ENCODE results near the gene COL18A1. TPM values are rescaled to one million over a fixed set of nuclear protein-coding genes. Genes with fewer than 3 reads are reported as not detected.

Gene COL18A1
- polyA plus RNA-seq, 1 donor (not counting 4 experiments of a cell fraction or from before 2014, with no cell fraction given), result 13.0 TPM

DNA sequence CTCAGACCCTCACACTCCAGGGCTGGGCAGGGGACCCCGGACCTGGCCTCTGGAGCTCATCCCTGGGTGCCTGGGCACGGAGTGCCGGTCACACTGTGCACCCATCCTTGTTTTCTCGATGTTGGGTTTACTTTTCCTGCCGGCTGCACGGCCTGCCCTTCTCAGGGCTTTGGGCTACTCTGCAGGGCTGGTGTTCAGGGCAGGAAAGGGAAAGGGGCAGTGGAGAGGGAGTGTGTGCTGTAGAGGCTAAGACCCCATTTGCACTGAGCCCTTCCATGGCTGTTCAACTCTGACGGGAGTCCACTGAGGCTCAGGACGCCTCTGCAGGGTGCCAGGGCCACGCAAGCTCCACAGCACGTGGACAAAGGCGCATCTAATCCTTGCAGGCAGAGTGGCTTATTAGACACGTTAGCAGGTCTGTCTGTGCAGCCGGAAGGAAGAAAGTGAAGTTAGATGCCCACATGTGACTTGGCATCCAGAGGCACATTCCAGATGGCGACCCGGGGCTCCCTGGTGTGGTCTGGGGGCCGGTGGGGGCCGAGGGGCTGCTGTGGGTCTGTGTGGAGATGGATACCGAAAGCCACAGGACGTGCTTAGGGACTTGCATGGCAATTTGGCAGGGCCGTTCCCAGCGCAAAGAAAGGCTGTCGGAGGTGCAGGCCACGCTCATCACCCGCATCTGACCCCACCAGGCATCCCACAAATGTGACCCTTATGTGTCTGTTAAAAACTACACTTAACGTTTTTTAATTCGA lies 33.6 kb downstream of the COL18A1 start:
- no peaks in the 10 kb centered on the region for H3K9me3 ChIP-seq (ENCODE audit: control insufficient read depth, low read depth, low read length)
- H3K4me2 ChIP-seq (ENCODE audit: control insufficient read depth, extremely low read depth, insufficient read depth, low read depth, low read length), result peak overlapping the region; percentile 78
- TF ChIP-seq CTCF (optimal IDR thresholded peaks at IDR 0.05 in 1 of 3, IDR thresholded peaks at IDR 0.05 in 1 of 3, conservative IDR thresholded peaks at IDR 0.05 in 1 of 3; ENCODE audit: extremely low read depth in 1 of 3, insufficient read depth in 2 of 3, low read length in 3 of 3), result no peak
- TF ChIP-seq EZH2 (IDR thresholded peaks at IDR 0.05; ENCODE audit: low read length), result no peak
- H3K9me1 ChIP-seq (ENCODE audit: control insufficient read depth, extremely low read depth, insufficient read depth, low read length), result no peaks in the 10 kb centered on the region
- H2AFZ ChIP-seq (ENCODE audit: control insufficient read depth, low read length), result no peak overlapping the region
- H4K20me1 ChIP-seq (ENCODE audit: control insufficient read depth, extremely low read depth, insufficient read depth, low read length), result peaks cover 14% of the 10 kb centered on the region
- no peaks in the 10 kb centered on the region for H3K27me3 ChIP-seq (ENCODE audit: control insufficient read depth, extremely low read depth, insufficient read depth, low read length)
- no peak overlapping the region for H3K4me3 ChIP-seq (ENCODE audit: control insufficient read depth in 2 of 3, extremely low read depth in 1 of 3, insufficient read depth in 2 of 3, low read depth in 1 of 3, low read length in 3 of 3)
- dilution Hi-C loops (cut with MboI; ENCODE audit: extremely low pct_ligation_motif_present, low sequenced_read_pairs), result no loop called here
- no peak overlapping the region for H3K9ac ChIP-seq (ENCODE audit: control insufficient read depth, extremely low read depth, insufficient read depth, low read length)
- H3K79me2 ChIP-seq (ENCODE audit: control insufficient read depth, insufficient read depth, low read length), result peaks cover 15% of the 10 kb centered on the region
- H3K27ac ChIP-seq (ENCODE audit: control insufficient read depth, insufficient read depth, low read length), result no peak overlapping the region
- no peaks in the 10 kb centered on the region for H3K36me3 ChIP-seq (ENCODE audit: control insufficient read depth in 2 of 2, extremely low read depth in 1 of 2, insufficient read depth in 2 of 2, low read length in 2 of 2)
- DNase-seq (ENCODE audit: low read depth, low spot score) (no peak), FAIRE-seq (no peak)
- peaks cover 7% of the 10 kb centered on the region for H3K4me1 ChIP-seq (ENCODE audit: control insufficient read depth, extremely low read depth, insufficient read depth, low read length)

- H2AFZ ChIP-seq (ENCODE audit: control insufficient read depth, low read length), result peak overlapping the region; percentile 47
- H3K9ac ChIP-seq (ENCODE audit: control insufficient read depth, extremely low read depth, insufficient read depth, low read length), result peak overlapping the region; percentile 29
- no peak overlapping the region for H3K27ac ChIP-seq (ENCODE audit: control insufficient read depth, insufficient read depth, low read length)
- H3K4me2 ChIP-seq (ENCODE audit: control insufficient read depth, extremely low read depth, insufficient read depth, low read depth, low read length), result peak overlapping the region; percentile 78
- no peaks in the 10 kb centered on the region for H3K36me3 ChIP-seq (ENCODE audit: control insufficient read depth in 2 of 2, extremely low read depth in 1 of 2, insufficient read depth in 2 of 2, low read length in 2 of 2)
- H3K9me3 ChIP-seq (ENCODE audit: control insufficient read depth, low read depth, low read length), result no peaks in the 10 kb centered on the region
- peaks cover 7% of the 10 kb centered on the region for H3K4me1 ChIP-seq (ENCODE audit: control insufficient read depth, extremely low read depth, insufficient read depth, low read length)
- no peaks in the 10 kb centered on the region for H3K9me1 ChIP-seq (ENCODE audit: control insufficient read depth, extremely low read depth, insufficient read depth, low read length)
- FAIRE-seq (peak; percentile 94), DNase-seq (ENCODE audit: low read depth, low spot score) (peak; percentile 45)
- dilution Hi-C loops (cut with MboI; ENCODE audit: extremely low pct_ligation_motif_present, low sequenced_read_pairs), result no loop called here
- peaks cover 19% of the 10 kb centered on the region for H3K79me2 ChIP-seq (ENCODE audit: control insufficient read depth, insufficient read depth, low read length)
- H3K27me3 ChIP-seq (ENCODE audit: control insufficient read depth, extremely low read depth, insufficient read depth, low read length), result no peaks in the 10 kb centered on the region
- peaks cover 6% of the 10 kb centered on the region for H4K20me1 ChIP-seq (ENCODE audit: control insufficient read depth, extremely low read depth, insufficient read depth, low read length)
- peak in 2 of 3 experiments; percentile 87 to 95 for TF ChIP-seq CTCF (optimal IDR thresholded peaks at IDR 0.05 in 1 of 3, IDR thresholded peaks at IDR 0.05 in 1 of 3, conservative IDR thresholded peaks at IDR 0.05 in 1 of 3; ENCODE audit: extremely low read depth in 1 of 3, insufficient read depth in 2 of 3, low read length in 3 of 3)
- TF ChIP-seq EZH2 (IDR thresholded peaks at IDR 0.05; ENCODE audit: low read length), result no peak
- peak overlapping the region; percentile 5 to 39 (median 32) for H3K4me3 ChIP-seq (ENCODE audit: control insufficient read depth in 2 of 3, extremely low read depth in 1 of 3, insufficient read depth in 2 of 3, low read depth in 1 of 3, low read length in 3 of 3)
Measured at GRCh38 chr21:45439161-45439872, 34.4 kb downstream of the COL18A1 start.

All from keratinocyte (primary cell).